GM18870 (cell line): ENCODE data around the gene YLPM1.

Experiments used
- ATAC-seq: cut with Tn5 transposase; IDR thresholded peaks from one replicate; pipeline ENCODE4 v1.9.1; 2021; ENCODE audit warnings: moderate library complexity; ENCODE audit not compliant: unreplicated experiment

The YLPM1 gene

GRCh38 chr14:74792249-74793039, 29.3 kb downstream of the YLPM1 start:
- no peak for ATAC-seq

- ATAC-seq: no peak
Observed at GRCh38 chr14:74793506-74794155, 30.5 kb downstream of the YLPM1 start.

GRCh38 chr14:74794947-74795346, 31.8 kb downstream of the YLPM1 start:
- ATAC-seq: no peak

- ATAC-seq: no peak
Observed at GRCh38 chr14:74799765-74800164, 36.6 kb downstream of the YLPM1 start.

- ATAC-seq: no peak
Observed at GRCh38 chr14:74800780-74801179, 37.7 kb downstream of the YLPM1 start.

- no peak for ATAC-seq
Observed at GRCh38 chr14:74801396-74801795, 38.3 kb downstream of the YLPM1 start.

- no peak for ATAC-seq
Observed at GRCh38 chr14:74804219-74804825, 41.2 kb downstream of the YLPM1 start.

GRCh38 chr14:74807853-74808545, 44.9 kb downstream of the YLPM1 start:
- ATAC-seq: no peak

- ATAC-seq: no peak
Observed at GRCh38 chr14:74816124-74816523, 53.0 kb downstream of the YLPM1 start.

- no peak for ATAC-seq
Observed at GRCh38 chr14:74820288-74820687, 57.2 kb downstream of the YLPM1 start.

- ATAC-seq: no peak
Observed at GRCh38 chr14:74821267-74821915, 58.3 kb downstream of the YLPM1 start.

GRCh38 chr14:74824997-74825396, 61.9 kb downstream of the YLPM1 start:
- no peak for ATAC-seq

GRCh38 chr14:74826574-74826973, 63.5 kb downstream of the YLPM1 start:
- no peak for ATAC-seq

GRCh38 chr14:74829251-74829650, 66.1 kb downstream of the YLPM1 start:
- ATAC-seq: no peak

- no peak for ATAC-seq
Observed at GRCh38 chr14:74832849-74833248, 69.7 kb downstream of the YLPM1 start.

- ATAC-seq: no peak
Observed at GRCh38 chr14:74834692-74835392, 71.7 kb downstream of the YLPM1 start.

GRCh38 chr14:74835645-74836250, 72.6 kb downstream of the YLPM1 start:
- no peak for ATAC-seq

GRCh38 chr14:74836251-74836960, 73.3 kb downstream of the YLPM1 start:
- no peak for ATAC-seq

- no peak for ATAC-seq
Observed at GRCh38 chr14:74838166-74838565, 75.0 kb downstream of the YLPM1 start.
